HG03460 (cell line): ENCODE measurements around the gene BPIFB3.
"Not testable (repeated sequence)": the region's sequence is repeated elsewhere in the genome, so short reads cannot be mapped to it uniquely, and the experiment has no call there.

Source experiments
- ATAC-seq: cut with Tn5 transposase; IDR thresholded peaks from one replicate; pipeline ENCODE4 v1.9.1; 2021; ENCODE audit not compliant: unreplicated experiment

Gene BPIFB3

GRCh38 chr20:33083544-33084340 lies 30.0 kb downstream of the BPIFB3 start:
- ATAC-seq, result no peak

- ATAC-seq, result no peak
Observed at GRCh38 chr20:33084722-33085121, 31.0 kb downstream of the BPIFB3 start.

- ATAC-seq, result no peak
Observed at GRCh38 chr20:33086052-33086722, 32.5 kb downstream of the BPIFB3 start.

- ATAC-seq, result no peak
Observed at GRCh38 chr20:33091147-33091546, 37.4 kb downstream of the BPIFB3 start.

- no peak for ATAC-seq
Observed at GRCh38 chr20:33091693-33092092, 38.0 kb downstream of the BPIFB3 start.

GRCh38 chr20:33092361-33092760 lies 38.7 kb downstream of the BPIFB3 start:
- ATAC-seq, result no peak

GRCh38 chr20:33093074-33093473 lies 39.4 kb downstream of the BPIFB3 start:
- ATAC-seq, result no peak

GRCh38 chr20:33093582-33093981 lies 39.9 kb downstream of the BPIFB3 start:
- ATAC-seq, result no peak

- no peak for ATAC-seq
Observed at GRCh38 chr20:33095249-33095648, 41.5 kb downstream of the BPIFB3 start.

GRCh38 chr20:33095902-33096584 lies 42.3 kb downstream of the BPIFB3 start:
- not testable (repeated sequence) for ATAC-seq

- ATAC-seq, result no peak
Observed at GRCh38 chr20:33097001-33097400, 43.3 kb downstream of the BPIFB3 start.

GRCh38 chr20:33099843-33100538 lies 46.3 kb downstream of the BPIFB3 start:
- no peak for ATAC-seq

- no peak for ATAC-seq
Observed at GRCh38 chr20:33103556-33103955, 49.9 kb downstream of the BPIFB3 start.

- no peak for ATAC-seq
Observed at GRCh38 chr20:33104336-33104735, 50.6 kb downstream of the BPIFB3 start.

- ATAC-seq, result no peak
Observed at GRCh38 chr20:33105316-33105924, 51.7 kb downstream of the BPIFB3 start.

GRCh38 chr20:33106058-33106620 lies 52.4 kb downstream of the BPIFB3 start:
- not testable (repeated sequence) for ATAC-seq

GRCh38 chr20:33108661-33109060 lies 55.0 kb downstream of the BPIFB3 start:
- no peak for ATAC-seq

GRCh38 chr20:33110147-33110825 lies 56.6 kb downstream of the BPIFB3 start:
- no peak for ATAC-seq

- ATAC-seq, result no peak
Observed at GRCh38 chr20:33111306-33111705, 57.6 kb downstream of the BPIFB3 start.
